NCI-H748 (cell line): ENCODE measurements around the gene PREPL.

Experiments
- DNase-seq: peaks from one replicate; lab custom pipeline; 2025; ENCODE audit not compliant: unreplicated experiment; lab: John Stamatoyannopoulos, UW

Gene PREPL

GRCh38 chr2:44296653-44297052 is 64.6 kb downstream of the PREPL start:
- peak; percentile 26 for DNase-seq

GRCh38 chr2:44295633-44296359 is 65.5 kb downstream of the PREPL start:
- peak; percentile 18 for DNase-seq

- DNase-seq: no peak
Observed at GRCh38 chr2:44295113-44295512, 66.2 kb downstream of the PREPL start.

- DNase-seq: peak; percentile 19
Observed at GRCh38 chr2:44291281-44292248, 69.7 kb downstream of the PREPL start.

GRCh38 chr2:44290261-44290660 is 71.0 kb downstream of the PREPL start:
- no peak for DNase-seq

- no peak for DNase-seq
Observed at GRCh38 chr2:44286884-44287638, 74.2 kb downstream of the PREPL start.

GRCh38 chr2:44286119-44286883 is 75.0 kb downstream of the PREPL start:
- DNase-seq: no peak

- no peak for DNase-seq
Observed at GRCh38 chr2:44285174-44285573, 76.1 kb downstream of the PREPL start.

GRCh38 chr2:44283116-44283666 is 78.1 kb downstream of the PREPL start:
- no peak for DNase-seq

GRCh38 chr2:44280869-44281268 is 80.4 kb downstream of the PREPL start:
- DNase-seq: no peak

- no peak for DNase-seq
Observed at GRCh38 chr2:44277541-44277940, 83.8 kb downstream of the PREPL start.

GRCh38 chr2:44275927-44276303 is 85.4 kb downstream of the PREPL start:
- DNase-seq: no peak

GRCh38 chr2:44273596-44273995 is 87.7 kb downstream of the PREPL start:
- DNase-seq: no peak

GRCh38 chr2:44273076-44273475 is 88.2 kb downstream of the PREPL start:
- no peak for DNase-seq

GRCh38 chr2:44271296-44271695 is 90.0 kb downstream of the PREPL start:
- DNase-seq: no peak

- DNase-seq: no peak
Observed at GRCh38 chr2:44269831-44270230, 91.5 kb downstream of the PREPL start.

GRCh38 chr2:44267796-44268648 is 93.3 kb downstream of the PREPL start:
- no peak for DNase-seq
